Natural killer cell (primary cell): ENCODE data around the gene ARFRP1. TPM values are rescaled to one million over a fixed set of nuclear protein-coding genes. Genes with fewer than 3 reads are reported as not detected.

Source experiments
- ATAC-seq, 3 donors: fragments of 150-1000 bp in 2 of 3; fragments of 200-7000 bp in 1 of 3; cut with Tn5 transposase; 1 replicate in 1 of 3; 2 replicates in 2 of 3; pipeline ENCODE4 v1.10.0; 2021; ENCODE audit warnings: mild to moderate bottlenecking in 2 of 3, moderate library complexity in 2 of 3
- DNase-seq, 2 donors: peaks; one replicate each; pipeline versions ENCODE4 v3.0.0 to v3.0.0-alpha.2; 2013 to 2021; ENCODE audit warnings: mixed read lengths in 1 of 2
- H3K27ac ChIP-seq: one replicate; pipeline ENCODE4 v1.5.1; 2013; ENCODE audit warnings: mild to moderate bottlenecking, low read length
- H3K27me3 ChIP-seq: one replicate; pipeline ENCODE4 v1.6.1; 2013; ENCODE audit warnings: low read length; ENCODE audit not compliant: control insufficient read depth, insufficient read depth
- H3K36me3 ChIP-seq: one replicate; pipeline ENCODE4 v1.6.1; 2013; ENCODE audit warnings: low read length; ENCODE audit not compliant: control insufficient read depth, insufficient read depth
- H3K4me1 ChIP-seq: one replicate; pipeline ENCODE4 v1.6.1; 2013; ENCODE audit warnings: low read length; ENCODE audit not compliant: control insufficient read depth, insufficient read depth
- H3K4me3 ChIP-seq: one replicate; pipeline ENCODE4 v1.5.1; 2013; ENCODE audit warnings: low read length
- H3K9me3 ChIP-seq: one replicate; pipeline ENCODE4 v1.6.1; 2013; ENCODE audit warnings: low read length; ENCODE audit not compliant: control insufficient read depth, insufficient read depth
- H3K27ac Mint-ChIP-seq, 2 donors: one replicate each; pipeline ENCODE4 v1.8.0; 2022; ENCODE audit warnings: mild to moderate bottlenecking in 2 of 2, mixed read lengths in 2 of 2, moderate library complexity in 1 of 2
- H3K27me3 Mint-ChIP-seq, 2 donors: one replicate each; pipeline ENCODE4 v1.8.0; 2022; ENCODE audit warnings: low read depth in 2 of 2, mixed read lengths in 2 of 2
- H3K36me3 Mint-ChIP-seq: one replicate; pipeline ENCODE4 v1.8.0; 2022; ENCODE audit warnings: mixed read lengths
- H3K4me1 Mint-ChIP-seq, 2 donors: one replicate each; pipeline ENCODE4 v1.8.0; 2022; ENCODE audit warnings: mixed read lengths in 2 of 2
- H3K4me3 Mint-ChIP-seq: one replicate; pipeline ENCODE4 v1.8.0; 2022; ENCODE audit warnings: mild to moderate bottlenecking, moderate library complexity, mixed read lengths
- H3K9me3 Mint-ChIP-seq, 2 donors: one replicate each; pipeline ENCODE4 v1.8.0; 2022; ENCODE audit warnings: mixed read lengths in 2 of 2
- WGBS: methylation state at CpG from one replicate; pipeline ENCODE4 v1.1.7; 2013; ENCODE audit warnings: missing lambda C conversion rate; ENCODE audit not compliant: insufficient coverage; 5-methylcytosine and 5-hydroxymethylcytosine counted together
- intact Hi-C: fragments of 100-400 bp; cut with micrococcal nuclease; formaldehyde crosslinking; loops from one replicate; pipeline ENCODE4 v1.14.2; 2022
- total RNA-seq, 4 donors: library from RNA; stranded (reverse); fragments of 120-200 nt in 1 of 4; gene quantifications; one replicate each; pipeline versions ENCODE4 v1.2.3 to v1.2.4, GENCODE V29; 2013 to 2022
- TF ChIP-seq, protein P1 (sequence below): fragments of 200-600 bp; IDR thresholded peaks from one replicate; pipeline ENCODE4 v1.8.0; 2022; ENCODE audit warnings: antibody characterized with exemption

ARFRP1 gene
- total RNA-seq, 3 donors from 2014 or later (not counting 1 experiment from before 2014, with no cell fraction given), result 43.9 to 55.8 (median 50.6) TPM

GRCh38 chr20:63740627-63741353 is 33.0 kb upstream of the ARFRP1 start:
- WGBS, result 19% methylated on average over 29 of the region's 29 CpGs

DNA sequence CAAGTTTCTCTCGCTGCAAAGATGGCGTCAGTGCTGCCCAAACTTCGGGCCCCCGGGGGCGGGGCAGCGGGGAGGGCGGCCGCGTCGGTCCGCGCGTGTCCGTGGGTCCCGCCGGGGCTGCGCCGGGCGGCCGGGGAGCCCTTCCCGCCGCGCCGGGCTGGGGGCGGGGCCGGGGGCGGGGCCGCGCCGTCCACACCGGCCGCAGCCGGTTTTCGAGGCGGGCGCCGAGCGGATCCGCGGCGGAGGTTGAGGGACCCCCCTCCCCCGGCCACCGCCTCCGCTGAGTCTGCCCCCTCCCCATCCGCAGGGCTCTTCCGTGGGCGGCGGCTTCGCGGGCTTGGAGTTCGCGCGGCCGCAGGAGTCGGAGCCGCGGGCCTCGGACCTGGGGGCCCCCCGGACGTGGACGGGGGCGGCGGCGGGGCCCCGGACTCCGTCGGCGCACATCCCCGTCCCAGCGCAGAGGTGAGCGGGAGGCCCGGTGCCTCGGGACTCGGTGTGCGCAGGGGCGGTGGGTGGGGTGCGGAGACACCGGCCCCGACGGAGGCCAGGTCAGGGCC is 32.4 kb upstream of the ARFRP1 start:
- H3K4me3 Mint-ChIP-seq, result peak overlapping the region; percentile 47

More at GRCh38 chr20:63740627-63741353, 33.0 kb upstream of the ARFRP1 start:
- Mint-ChIP-seq H3K27ac (no peak overlapping the region), H3K4me3 (peak overlapping the region; percentile 73), H3K9me3 (no peaks in the 10 kb centered on the region), H3K36me3 (no peaks in the 10 kb centered on the region), H3K4me1 (peaks cover 6 to 29% of the 10 kb centered on the region in 2 donors), H3K27me3 (no peaks in the 10 kb centered on the region)
- Histone ChIP-seq H3K9me3 (no peaks in the 10 kb centered on the region), H3K4me1 (peaks cover 47% of the 10 kb centered on the region), H3K27me3 (no peaks in the 10 kb centered on the region), H3K36me3 (peaks cover 12% of the 10 kb centered on the region), H3K27ac (peak overlapping the region; percentile 11), H3K4me3 (peak overlapping the region; percentile 45)
- intact Hi-C loops, result loop anchor here (5.0 kb wide), 1 partner anchor 33 kb away; the partner anchor contains the start of genes ARFRP1 and ZGPAT
- TF ChIP-seq, protein P1, sequence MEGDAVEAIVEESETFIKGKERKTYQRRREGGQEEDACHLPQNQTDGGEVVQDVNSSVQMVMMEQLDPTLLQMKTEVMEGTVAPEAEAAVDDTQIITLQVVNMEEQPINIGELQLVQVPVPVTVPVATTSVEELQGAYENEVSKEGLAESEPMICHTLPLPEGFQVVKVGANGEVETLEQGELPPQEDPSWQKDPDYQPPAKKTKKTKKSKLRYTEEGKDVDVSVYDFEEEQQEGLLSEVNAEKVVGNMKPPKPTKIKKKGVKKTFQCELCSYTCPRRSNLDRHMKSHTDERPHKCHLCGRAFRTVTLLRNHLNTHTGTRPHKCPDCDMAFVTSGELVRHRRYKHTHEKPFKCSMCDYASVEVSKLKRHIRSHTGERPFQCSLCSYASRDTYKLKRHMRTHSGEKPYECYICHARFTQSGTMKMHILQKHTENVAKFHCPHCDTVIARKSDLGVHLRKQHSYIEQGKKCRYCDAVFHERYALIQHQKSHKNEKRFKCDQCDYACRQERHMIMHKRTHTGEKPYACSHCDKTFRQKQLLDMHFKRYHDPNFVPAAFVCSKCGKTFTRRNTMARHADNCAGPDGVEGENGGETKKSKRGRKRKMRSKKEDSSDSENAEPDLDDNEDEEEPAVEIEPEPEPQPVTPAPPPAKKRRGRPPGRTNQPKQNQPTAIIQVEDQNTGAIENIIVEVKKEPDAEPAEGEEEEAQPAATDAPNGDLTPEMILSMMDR, result no peak
- peak in 1 of 2 donors; percentile 71 for DNase-seq
- peak in 1 of 3 donors; percentile 11 for ATAC-seq

GRCh38 chr20:63739130-63740069 is 31.6 kb upstream of the ARFRP1 start, which contains the start of gene SLC2A4RG:
Gene SLC2A4RG (plus strand): TSS chr20:63739776. CDS start chr20:63739913, 137 bp downstream.
- peak within 1 kb of the TSS; percentile 89 for H3K4me3 Mint-ChIP-seq
- H3K4me1 Mint-ChIP-seq, result peaks cover 14 to 37% of the 10 kb centered on the region in 2 donors
- WGBS, result 2% methylated on average over 136 of the region's 136 CpGs
- intact Hi-C loops, result loop anchor here (5.0 to 10.0 kb wide), 2 partner anchors 32 to 105 kb away; partner anchors contain the start of genes ARFRP1 and ZGPAT
- H3K4me1 ChIP-seq, result peaks cover 61% of the 10 kb centered on the region
- no peaks in the 10 kb centered on the region for H3K9me3 ChIP-seq
- peak within 1 kb of the TSS in 1 of 2 donors; percentile 40 for H3K27ac Mint-ChIP-seq
- H3K36me3 Mint-ChIP-seq, result no peaks in the 10 kb centered on the region
- H3K27me3 ChIP-seq, result no peaks in the 10 kb centered on the region
- H3K27me3 Mint-ChIP-seq, result no peaks in the 10 kb centered on the region
- H3K27ac ChIP-seq, result peak within 1 kb of the TSS; percentile 36
- TF ChIP-seq, protein P1, result no peak
- no peaks in the 10 kb centered on the region for H3K9me3 Mint-ChIP-seq
- peak within 1 kb of the TSS; percentile 62 for H3K4me3 ChIP-seq
- H3K36me3 ChIP-seq, result peaks cover 24% of the 10 kb centered on the region
- DNase-seq (peak; percentile 53 to 86), ATAC-seq (peak; percentile 33 to 66 (median 58))

More for the DNA sequence above, 32.4 kb upstream of the ARFRP1 start:
- Histone ChIP-seq H3K4me3 (peak overlapping the region; percentile 45), H3K4me1 (peaks cover 53% of the 10 kb centered on the region), H3K36me3 (peaks cover 16% of the 10 kb centered on the region), H3K9me3 (no peaks in the 10 kb centered on the region), H3K27me3 (no peaks in the 10 kb centered on the region), H3K27ac (peak overlapping the region; percentile 11)
- intact Hi-C loops, result loop anchor here (5.0 kb wide), 1 partner anchor 33 kb away; the partner anchor contains the start of genes ARFRP1 and ZGPAT
- ATAC-seq, result peak; percentile 12 to 39 (median 18)
- Mint-ChIP-seq H3K4me1 (peaks cover 12 to 35% of the 10 kb centered on the region in 2 donors), H3K9me3 (no peaks in the 10 kb centered on the region), H3K27me3 (no peaks in the 10 kb centered on the region), H3K27ac (no peak overlapping the region), H3K36me3 (no peaks in the 10 kb centered on the region)
- TF ChIP-seq, protein P1, result no peak
- WGBS, result under 1% methylated on average over 80 of the region's 80 CpGs
- peak; percentile 51 to 76 for DNase-seq
